HepG2 (cell line): ENCODE results near the gene WSCD1. TPM values are rescaled to one million over a fixed set of nuclear protein-coding genes. Genes with fewer than 3 reads are reported as not detected.

Source experiments
- ATAC-seq: fragments of 200-7000 bp; cut with Tn5 transposase; 3 replicates; pipeline ENCODE4 v1.9.1; 2020; ENCODE audit warnings: mild to moderate bottlenecking, moderate library complexity
- BruUV-seq: library from RNA; stranded (reverse); fragments of 400-500 nt; replicated peaks from 2 replicates; lab custom pipeline; 2021; lab: Mats Ljungman, UMichigan
- CTCF ChIA-PET: fragments of 300-600 bp; formaldehyde crosslinking; extraction: SDS; loops from one replicate; lab custom pipeline; 2021; ENCODE audit warnings: low total read pairs, inconsistent platforms, low intra/inter-chr PET ratio; lab: Yijun Ruan, JAX
- POLR2A ChIA-PET: fragments of 350-600 bp; sonication (Branson Sonifier 250); formaldehyde crosslinking; loops from one replicate; lab custom pipeline; 2020; ENCODE audit warnings: antibody characterized with exemption, inconsistent platforms; lab: Yijun Ruan, JAX
- DNase-seq: peaks from one replicate; pipeline ENCODE4 v3.0.0-alpha.2; 2015; ENCODE audit warnings: low spot score
- FAIRE-seq: peaks from 3 replicates; lab custom pipeline; 2011; peaks lifted over from hg19 to GRCh38; lab: Jason Lieb, UNC
- H2AFZ ChIP-seq: one replicate; pipeline ENCODE4 v1.6.1; 2011; ENCODE audit warnings: low read length, inconsistent platforms
- H3K27ac ChIP-seq: fragments of 300-600 bp; 3 replicates; pipeline ENCODE4 v1.8.0; 2011; ENCODE audit warnings: mixed run types, mild to moderate bottlenecking, mixed read lengths, low read length, inconsistent platforms; ENCODE audit not compliant: insufficient read depth; ENCODE audit errors: extremely low read length
- H3K27me3 ChIP-seq, 2 experiments: fragments of 200-600 bp in 1 of 2; 2 replicates in 1 of 2; 3 replicates in 1 of 2; pipeline versions ENCODE4 v1.6.0 to v1.8.0; 2011; ENCODE audit warnings: low read length in 2 of 2, mild to moderate bottlenecking in 2 of 2, moderate library complexity in 2 of 2, inconsistent platforms in 1 of 2; ENCODE audit not compliant: insufficient read depth in 2 of 2, control insufficient read depth in 1 of 2
- H3K36me3 ChIP-seq, 2 experiments: fragments of 200-600 bp in 1 of 2; replicated peaks in 1 of 2; 2 replicates in 1 of 2; 3 replicates in 1 of 2; pipeline versions ENCODE4 v1.5.1 to v1.8.0; 2011; ENCODE audit warnings: low read length in 2 of 2, inconsistent platforms in 1 of 2; ENCODE audit not compliant: insufficient read depth in 2 of 2, control insufficient read depth in 1 of 2
- H3K4me1 ChIP-seq: 2 replicates; pipeline ENCODE4 v1.5.1; 2012; ENCODE audit warnings: low read length, inconsistent platforms; ENCODE audit not compliant: insufficient read depth
- H3K4me2 ChIP-seq: 2 replicates; pipeline ENCODE4 v1.6.0; 2011; ENCODE audit warnings: low read depth, low read length, inconsistent platforms
- H3K4me3 ChIP-seq, 3 experiments: fragments of 200-600 bp in 1 of 3; sonication (generic), shearing (Covaris generic) in 1 of 3; replicated peaks in 1 of 3; 2 replicates each; pipeline ENCODE4 v1.5.1; 2011 to 2016; ENCODE audit warnings: low read length in 3 of 3, inconsistent platforms in 2 of 3, low read depth in 2 of 3, mild to moderate bottlenecking in 2 of 3, control low read depth in 1 of 3, mixed read lengths in 1 of 3; ENCODE audit not compliant: insufficient read depth in 1 of 3
- H3K79me2 ChIP-seq: one replicate; pipeline ENCODE4 v1.6.1; 2011; ENCODE audit warnings: low read length, inconsistent platforms; ENCODE audit not compliant: insufficient read depth
- H3K9ac ChIP-seq: 2 replicates; pipeline ENCODE4 v1.6.0; 2011; ENCODE audit warnings: mild to moderate bottlenecking, low read depth, low read length, inconsistent platforms; ENCODE audit not compliant: insufficient read depth
- H3K9me3 ChIP-seq: 2 replicates; pipeline ENCODE4 v1.5.1; 2012; ENCODE audit warnings: mild to moderate bottlenecking, low read length
- H4K20me1 ChIP-seq: 2 replicates; pipeline ENCODE4 v1.6.0; 2011; ENCODE audit warnings: inconsistent platforms, mild to moderate bottlenecking, low read length, moderate library complexity; ENCODE audit not compliant: insufficient read depth
- CREB1 ChIP-seq, 2 experiments: fragments of 450-650 bp in 1 of 2; IDR thresholded peaks; 2 replicates each; pipeline ENCODE4 v1.6.1; 2016 to 2017; ENCODE audit warnings: control low read depth in 1 of 2, mild to moderate bottlenecking in 1 of 2, missing compliant biosample characterization in 1 of 2, missing genetic modification characterization in 1 of 2
- ZC3H4 ChIP-seq: sonication (generic); formaldehyde crosslinking; IDR thresholded peaks from 2 replicates; pipeline ENCODE4 v1.4.0; 2020; ENCODE audit warnings: missing genetic modification reagents, borderline replicate concordance
- ZNF550 ChIP-seq: sonication (generic); formaldehyde crosslinking; IDR thresholded peaks from 2 replicates; pipeline ENCODE4 v1.4.0; 2020; ENCODE audit warnings: mild to moderate bottlenecking, missing genetic modification reagents, borderline replicate concordance
- ZNF777 ChIP-seq: sonication (generic); formaldehyde crosslinking; IDR thresholded peaks from 2 replicates; pipeline ENCODE4 v1.4.0; 2020; ENCODE audit warnings: missing genetic modification reagents
- WGBS: methylation state at CpG from one replicate; pipeline ENCODE4 v1.1.6; 2017; ENCODE audit warnings: low lambda C conversion rate; 5-methylcytosine and 5-hydroxymethylcytosine counted together
- in situ Hi-C: cut with HindIII; loops from 2 replicates; pipeline ENCODE4 v1.10.0; 2017; ENCODE audit warnings: low pct_unique_long_range_greater_than_20kb; ENCODE audit not compliant: extremely low pct_ligation_motif_present
- intact Hi-C: fragments of 100-400 bp; cut with micrococcal nuclease; formaldehyde crosslinking; loops from one replicate; pipeline ENCODE4 v1.10.0; 2022; ENCODE audit not compliant: unreplicated experiment
- polyA plus RNA-seq, 8 experiments: library from polyadenylated mRNA; depleted of rRNA in 3 of 8; stranded (reverse) in 7 of 8; unstranded in 1 of 8; fragments of >200 nt; fragmentation: Illumina TruSeq in 4 of 8; extraction: Trizol in 4 of 8; gene quantifications; 2 replicates each; pipeline versions ENCODE4 v1.2.1 to v1.2.3, GENCODE V29; 2011 to 2016; ENCODE audit warnings: low read depth in 4 of 8, missing spikeins in 1 of 8, mixed read lengths in 1 of 8; ENCODE audit not compliant: insufficient read depth in 1 of 8
- total RNA-seq, 5 experiments: library from RNA; depleted of rRNA; stranded (reverse); fragments of >200 nt; fragmentation: Illumina TruSeq; extraction: Trizol; gene quantifications; 2 replicates each; pipeline ENCODE4 v1.2.3, GENCODE V29; 2016; ENCODE audit warnings: low read depth in 1 of 5
- TF ChIP-seq, protein P1 (sequence below): sonication (generic); formaldehyde crosslinking; IDR thresholded peaks from 2 replicates; pipeline ENCODE4 v1.5.0; 2020; ENCODE audit warnings: mild to moderate bottlenecking, missing genetic modification reagents, borderline replicate concordance

WSCD1 gene
- total and polyA plus RNA-seq, 2 of the 13 experiments (the other 11 are each of a cell fraction or from before 2014, with no cell fraction given) = 0.24 to 2.7 TPM

DNA sequence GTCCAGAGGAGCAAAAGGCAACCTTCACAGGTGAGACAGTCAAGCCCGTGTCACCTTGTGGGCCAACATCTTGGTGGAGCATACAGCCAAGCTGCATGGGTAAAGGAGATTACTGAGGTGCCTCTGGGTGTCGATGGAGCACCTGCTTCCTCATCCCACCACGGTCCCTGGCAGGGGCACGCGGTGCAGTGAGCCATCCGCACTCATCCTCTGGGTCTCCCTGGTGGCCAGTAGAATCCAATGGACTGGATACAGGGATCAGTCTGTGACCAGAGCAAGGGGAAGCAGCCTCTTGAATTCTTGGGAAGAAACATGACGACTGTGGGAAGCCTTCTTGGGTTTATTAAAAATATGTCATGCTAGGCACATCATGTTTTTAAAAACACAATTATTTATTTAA, 4.8 kb upstream of the WSCD1 start (continued):
- no peak for TF ChIP-seq ZNF777 (CRISPR knock-in tag)
- no peak for TF ChIP-seq ZNF550 (CRISPR knock-in tag)

DNA sequence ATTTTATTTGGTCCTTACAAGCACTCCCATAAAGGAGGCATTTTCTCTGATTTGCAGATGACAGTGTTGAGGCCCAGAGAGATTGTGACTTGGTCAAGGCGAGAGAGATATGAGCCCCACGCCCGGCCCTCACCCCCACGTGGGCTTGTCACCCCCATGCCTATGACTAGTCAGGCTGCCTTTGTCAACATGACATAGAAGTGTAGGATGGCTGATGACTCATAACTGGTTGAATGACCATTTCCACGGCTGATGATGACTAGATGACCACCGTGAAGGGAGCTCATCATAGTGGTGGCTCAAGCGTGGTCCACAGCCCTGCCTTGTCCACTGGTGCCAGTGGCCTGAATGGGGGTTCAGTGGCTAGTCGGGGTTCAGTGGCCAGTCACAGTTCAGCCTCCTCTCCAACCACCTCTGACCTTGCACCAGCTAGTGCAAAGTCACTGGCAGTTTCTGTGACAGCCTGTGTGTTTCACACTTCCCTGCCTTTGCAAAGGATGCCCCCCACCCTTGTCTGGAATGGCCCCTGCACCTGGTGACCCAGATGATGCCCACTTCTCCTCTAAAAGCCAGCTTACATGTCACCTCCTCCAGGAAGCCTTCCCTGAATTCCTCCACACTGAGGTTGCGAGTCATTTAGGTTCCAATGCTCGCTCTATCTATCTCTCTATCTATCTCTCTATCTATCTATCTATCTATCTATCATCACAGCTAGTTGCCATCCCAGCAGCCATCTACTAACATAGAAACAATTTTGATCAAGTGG, 3.8 kb upstream of the WSCD1 start:
- no peak overlapping the region for H3K4me3 ChIP-seq
- H3K79me2 ChIP-seq = no peaks in the 10 kb centered on the region
- BruUV-seq = no TSS peak
- DNase-seq (no peak), FAIRE-seq (no peak), ATAC-seq (no peak)
- no peaks in the 10 kb centered on the region for H3K36me3 ChIP-seq
- no peak overlapping the region for H3K27ac ChIP-seq
- intact Hi-C loops = no loop called here
- no peaks in the 10 kb centered on the region for H3K9me3 ChIP-seq
- ChIA-PET POLR2A (no interaction called here), CTCF (no interaction called here)
- no peaks in the 10 kb centered on the region for H4K20me1 ChIP-seq
- WGBS = 3% methylated on average over 6 of the region's 10 CpGs
- H3K9ac ChIP-seq = no peak overlapping the region
- peaks cover 4 to 28% of the 10 kb centered on the region in 2 experiments for H3K27me3 ChIP-seq
- no peak overlapping the region for H3K4me2 ChIP-seq
- H2AFZ ChIP-seq = no peak overlapping the region
- in situ Hi-C loops = no loop called here
- peaks cover 14% of the 10 kb centered on the region for H3K4me1 ChIP-seq
- TF ChIP-seq ZC3H4 (CRISPR knock-in tag) (no peak), CREB1 (IDR thresholded peaks at IDR 0.05) (peak; percentile 72), CREB1 (CRISPR knock-in tag; IDR thresholded peaks at IDR 0.05) (no peak)

- DNase-seq (no peak), FAIRE-seq (no peak), ATAC-seq (no peak)
- Histone ChIP-seq H2AFZ (no peak overlapping the region), H3K27ac (no peak overlapping the region), H3K4me2 (no peak overlapping the region), H3K9ac (no peak overlapping the region), H3K4me3 (no peak overlapping the region), H3K27me3 (peaks cover 4 to 35% of the 10 kb centered on the region in 2 experiments), H3K9me3 (no peaks in the 10 kb centered on the region), H4K20me1 (no peaks in the 10 kb centered on the region), H3K79me2 (no peaks in the 10 kb centered on the region), H3K4me1 (peaks cover 15% of the 10 kb centered on the region), H3K36me3 (no peaks in the 10 kb centered on the region)
- CTCF ChIA-PET = no interaction called here
- POLR2A ChIA-PET = no interaction called here
- in situ Hi-C loops (no loop called here), intact Hi-C loops (no loop called here)
- BruUV-seq = no TSS peak
- 27% methylated on average over 3 of the region's 5 CpGs for WGBS
- TF ChIP-seq, protein P1, sequence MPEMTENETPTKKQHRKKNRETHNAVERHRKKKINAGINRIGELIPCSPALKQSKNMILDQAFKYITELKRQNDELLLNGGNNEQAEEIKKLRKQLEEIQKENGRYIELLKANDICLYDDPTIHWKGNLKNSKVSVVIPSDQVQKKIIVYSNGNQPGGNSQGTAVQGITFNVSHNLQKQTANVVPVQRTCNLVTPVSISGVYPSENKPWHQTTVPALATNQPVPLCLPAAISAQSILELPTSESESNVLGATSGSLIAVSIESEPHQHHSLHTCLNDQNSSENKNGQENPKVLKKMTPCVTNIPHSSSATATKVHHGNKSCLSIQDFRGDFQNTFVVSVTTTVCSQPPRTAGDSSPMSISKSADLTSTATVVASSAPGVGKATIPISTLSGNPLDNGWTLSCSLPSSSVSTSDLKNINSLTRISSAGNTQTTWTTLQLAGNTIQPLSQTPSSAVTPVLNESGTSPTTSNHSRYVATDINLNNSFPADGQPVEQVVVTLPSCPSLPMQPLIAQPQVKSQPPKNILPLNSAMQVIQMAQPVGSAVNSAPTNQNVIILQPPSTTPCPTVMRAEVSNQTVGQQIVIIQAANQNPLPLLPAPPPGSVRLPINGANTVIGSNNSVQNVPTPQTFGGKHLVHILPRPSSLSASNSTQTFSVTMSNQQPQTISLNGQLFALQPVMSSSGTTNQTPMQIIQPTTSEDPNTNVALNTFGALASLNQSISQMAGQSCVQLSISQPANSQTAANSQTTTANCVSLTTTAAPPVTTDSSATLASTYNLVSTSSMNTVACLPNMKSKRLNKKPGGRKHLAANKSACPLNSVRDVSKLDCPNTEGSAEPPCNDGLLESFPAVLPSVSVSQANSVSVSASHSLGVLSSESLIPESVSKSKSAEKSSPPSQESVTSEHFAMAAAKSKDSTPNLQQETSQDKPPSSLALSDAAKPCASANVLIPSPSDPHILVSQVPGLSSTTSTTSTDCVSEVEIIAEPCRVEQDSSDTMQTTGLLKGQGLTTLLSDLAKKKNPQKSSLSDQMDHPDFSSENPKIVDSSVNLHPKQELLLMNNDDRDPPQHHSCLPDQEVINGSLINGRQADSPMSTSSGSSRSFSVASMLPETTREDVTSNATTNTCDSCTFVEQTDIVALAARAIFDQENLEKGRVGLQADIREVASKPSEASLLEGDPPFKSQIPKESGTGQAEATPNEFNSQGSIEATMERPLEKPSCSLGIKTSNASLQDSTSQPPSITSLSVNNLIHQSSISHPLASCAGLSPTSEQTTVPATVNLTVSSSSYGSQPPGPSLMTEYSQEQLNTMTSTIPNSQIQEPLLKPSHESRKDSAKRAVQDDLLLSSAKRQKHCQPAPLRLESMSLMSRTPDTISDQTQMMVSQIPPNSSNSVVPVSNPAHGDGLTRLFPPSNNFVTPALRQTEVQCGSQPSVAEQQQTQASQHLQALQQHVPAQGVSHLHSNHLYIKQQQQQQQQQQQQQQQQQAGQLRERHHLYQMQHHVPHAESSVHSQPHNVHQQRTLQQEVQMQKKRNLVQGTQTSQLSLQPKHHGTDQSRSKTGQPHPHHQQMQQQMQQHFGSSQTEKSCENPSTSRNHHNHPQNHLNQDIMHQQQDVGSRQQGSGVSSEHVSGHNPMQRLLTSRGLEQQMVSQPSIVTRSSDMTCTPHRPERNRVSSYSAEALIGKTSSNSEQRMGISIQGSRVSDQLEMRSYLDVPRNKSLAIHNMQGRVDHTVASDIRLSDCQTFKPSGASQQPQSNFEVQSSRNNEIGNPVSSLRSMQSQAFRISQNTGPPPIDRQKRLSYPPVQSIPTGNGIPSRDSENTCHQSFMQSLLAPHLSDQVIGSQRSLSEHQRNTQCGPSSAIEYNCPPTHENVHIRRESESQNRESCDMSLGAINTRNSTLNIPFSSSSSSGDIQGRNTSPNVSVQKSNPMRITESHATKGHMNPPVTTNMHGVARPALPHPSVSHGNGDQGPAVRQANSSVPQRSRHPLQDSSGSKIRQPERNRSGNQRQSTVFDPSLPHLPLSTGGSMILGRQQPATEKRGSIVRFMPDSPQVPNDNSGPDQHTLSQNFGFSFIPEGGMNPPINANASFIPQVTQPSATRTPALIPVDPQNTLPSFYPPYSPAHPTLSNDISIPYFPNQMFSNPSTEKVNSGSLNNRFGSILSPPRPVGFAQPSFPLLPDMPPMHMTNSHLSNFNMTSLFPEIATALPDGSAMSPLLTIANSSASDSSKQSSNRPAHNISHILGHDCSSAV = no peak
Observed at GRCh38 chr17:6067060-6067459, 3.1 kb upstream of the WSCD1 start.
